DOHH2 (cell line): ENCODE data around the gene RBPJ.

ENCODE experiments used
- EZH2phosphoT487 ChIP-seq: fragments of 200-600 bp; sonication (generic); IDR thresholded peaks from 2 replicates; pipeline ENCODE4 v1.6.1; 2017; ENCODE audit warnings: borderline replicate concordance, mild to moderate bottlenecking, antibody characterized with exemption, low read length, moderate library complexity, mixed read lengths
- TF ChIP-seq, protein P1 (sequence below): fragments of 200-600 bp; sonication (generic); IDR thresholded peaks from one replicate; pipeline ENCODE4 v1.5.1; 2014; ENCODE audit warnings: antibody characterized with exemption, mild to moderate bottlenecking, low read depth, low read length; ENCODE audit not compliant: poor library complexity, severe bottlenecking

DNA sequence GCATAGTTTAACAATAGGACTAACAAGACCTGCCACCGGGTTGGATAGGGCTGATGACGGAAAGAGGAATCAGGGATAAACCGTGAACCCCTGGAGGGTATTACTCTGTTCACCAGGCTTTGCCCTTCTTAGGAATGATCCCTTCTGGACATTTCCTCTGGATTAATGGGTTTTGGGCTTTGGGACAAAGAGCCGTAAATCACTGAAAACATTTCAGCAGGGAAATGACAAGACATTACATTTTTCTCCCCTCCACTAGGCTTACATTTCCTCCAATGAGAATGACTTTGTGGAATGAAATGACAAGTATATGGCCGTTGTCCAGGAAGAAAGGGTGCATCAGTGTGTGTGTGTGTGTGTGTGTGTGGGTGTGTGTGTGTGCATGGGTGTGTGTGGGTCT is 25.9 kb upstream of the RBPJ start:
- TF ChIP-seq, protein P1, sequence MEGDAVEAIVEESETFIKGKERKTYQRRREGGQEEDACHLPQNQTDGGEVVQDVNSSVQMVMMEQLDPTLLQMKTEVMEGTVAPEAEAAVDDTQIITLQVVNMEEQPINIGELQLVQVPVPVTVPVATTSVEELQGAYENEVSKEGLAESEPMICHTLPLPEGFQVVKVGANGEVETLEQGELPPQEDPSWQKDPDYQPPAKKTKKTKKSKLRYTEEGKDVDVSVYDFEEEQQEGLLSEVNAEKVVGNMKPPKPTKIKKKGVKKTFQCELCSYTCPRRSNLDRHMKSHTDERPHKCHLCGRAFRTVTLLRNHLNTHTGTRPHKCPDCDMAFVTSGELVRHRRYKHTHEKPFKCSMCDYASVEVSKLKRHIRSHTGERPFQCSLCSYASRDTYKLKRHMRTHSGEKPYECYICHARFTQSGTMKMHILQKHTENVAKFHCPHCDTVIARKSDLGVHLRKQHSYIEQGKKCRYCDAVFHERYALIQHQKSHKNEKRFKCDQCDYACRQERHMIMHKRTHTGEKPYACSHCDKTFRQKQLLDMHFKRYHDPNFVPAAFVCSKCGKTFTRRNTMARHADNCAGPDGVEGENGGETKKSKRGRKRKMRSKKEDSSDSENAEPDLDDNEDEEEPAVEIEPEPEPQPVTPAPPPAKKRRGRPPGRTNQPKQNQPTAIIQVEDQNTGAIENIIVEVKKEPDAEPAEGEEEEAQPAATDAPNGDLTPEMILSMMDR, result no peak
- TF ChIP-seq EZH2phosphoT487, result no peak
